ENCODE data around the gene COL15A1.

DNA sequence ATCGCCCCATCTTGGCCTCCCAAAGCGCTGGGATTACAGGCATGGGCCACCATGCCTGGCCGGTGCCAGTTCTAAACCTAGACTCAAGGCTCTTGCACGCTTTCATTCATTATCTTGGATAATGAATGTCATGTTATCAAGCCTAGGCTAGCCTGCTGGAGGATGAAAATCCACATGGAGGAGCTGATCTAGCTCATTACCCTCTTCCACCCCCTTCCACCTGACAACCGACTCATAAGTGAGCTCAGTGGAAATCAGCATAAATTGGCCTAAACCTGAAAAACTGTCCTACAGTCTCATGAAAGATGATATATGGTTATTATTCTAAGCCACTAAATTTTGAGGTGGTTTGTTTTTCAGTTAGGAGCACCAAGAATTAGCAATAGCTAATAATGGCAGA, 157.6 kb downstream of the COL15A1 start:
- TF ChIP-seq, protein P1, sequence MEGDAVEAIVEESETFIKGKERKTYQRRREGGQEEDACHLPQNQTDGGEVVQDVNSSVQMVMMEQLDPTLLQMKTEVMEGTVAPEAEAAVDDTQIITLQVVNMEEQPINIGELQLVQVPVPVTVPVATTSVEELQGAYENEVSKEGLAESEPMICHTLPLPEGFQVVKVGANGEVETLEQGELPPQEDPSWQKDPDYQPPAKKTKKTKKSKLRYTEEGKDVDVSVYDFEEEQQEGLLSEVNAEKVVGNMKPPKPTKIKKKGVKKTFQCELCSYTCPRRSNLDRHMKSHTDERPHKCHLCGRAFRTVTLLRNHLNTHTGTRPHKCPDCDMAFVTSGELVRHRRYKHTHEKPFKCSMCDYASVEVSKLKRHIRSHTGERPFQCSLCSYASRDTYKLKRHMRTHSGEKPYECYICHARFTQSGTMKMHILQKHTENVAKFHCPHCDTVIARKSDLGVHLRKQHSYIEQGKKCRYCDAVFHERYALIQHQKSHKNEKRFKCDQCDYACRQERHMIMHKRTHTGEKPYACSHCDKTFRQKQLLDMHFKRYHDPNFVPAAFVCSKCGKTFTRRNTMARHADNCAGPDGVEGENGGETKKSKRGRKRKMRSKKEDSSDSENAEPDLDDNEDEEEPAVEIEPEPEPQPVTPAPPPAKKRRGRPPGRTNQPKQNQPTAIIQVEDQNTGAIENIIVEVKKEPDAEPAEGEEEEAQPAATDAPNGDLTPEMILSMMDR (IDR thresholded peaks at IDR 0.05), result no peak
- no peak for TF ChIP-seq POLR2A (IDR thresholded peaks at IDR 0.05)

Measured in Peyer's patch (tissue), 4 donors.